ENCODE data around the gene USP10.

Gene USP10

GRCh38 chr16:84828322-84828721 is 128.5 kb downstream of the USP10 start:
- DNase-seq: no peak
